GM23248 (cell line): ENCODE results near the gene HSD17B12. TPM values are rescaled to one million over a fixed set of nuclear protein-coding genes. Genes with fewer than 3 reads are reported as not detected.
A peak's percentile ranks its signal among the peaks of the same experiment; 100 is the strongest.

Experiments used
- DNase-seq: peaks from one replicate; pipeline ENCODE4 v3.0.0-alpha.2; 2015
- H2AFZ ChIP-seq: fragments of 200-600 bp; sonication (generic); 2 replicates; pipeline ENCODE4 v1.6.1; 2016; ENCODE audit warnings: antibody characterized with exemption
- H3F3A ChIP-seq: fragments of 200-600 bp; sonication (generic); 2 replicates; pipeline ENCODE4 v1.6.1; 2016; ENCODE audit warnings: mild to moderate bottlenecking, antibody characterized with exemption, mixed run types; ENCODE audit not compliant: insufficient read depth
- H3K27ac ChIP-seq: fragments of 200-600 bp; sonication (generic); 2 replicates; pipeline ENCODE4 v1.5.1; 2016; ENCODE audit warnings: mild to moderate bottlenecking
- H3K27me3 ChIP-seq: fragments of 200-600 bp; sonication (generic); replicated peaks from 2 replicates; pipeline ENCODE4 v1.6.1; 2016; ENCODE audit warnings: mild to moderate bottlenecking; ENCODE audit not compliant: insufficient read depth
- H3K36me3 ChIP-seq: fragments of 200-600 bp; sonication (generic); 2 replicates; pipeline ENCODE4 v1.6.1; 2016; ENCODE audit warnings: low read depth, mild to moderate bottlenecking
- H3K4me1 ChIP-seq: fragments of 200-600 bp; sonication (generic); 2 replicates; pipeline ENCODE4 v1.6.1; 2016; ENCODE audit warnings: mild to moderate bottlenecking; ENCODE audit not compliant: insufficient read depth
- H3K4me2 ChIP-seq: fragments of 200-600 bp; sonication (generic); one replicate; pipeline ENCODE4 v1.6.1; 2016; ENCODE audit warnings: mild to moderate bottlenecking; ENCODE audit not compliant: unreplicated experiment
- H3K4me3 ChIP-seq: fragments of 200-600 bp; sonication (generic); 2 replicates; pipeline ENCODE4 v1.5.1; 2016; ENCODE audit warnings: mild to moderate bottlenecking
- H3K79me2 ChIP-seq: fragments of 200-600 bp; sonication (generic); 2 replicates; pipeline ENCODE4 v1.6.1; 2016; ENCODE audit warnings: mild to moderate bottlenecking; ENCODE audit not compliant: insufficient read depth
- H3K9ac ChIP-seq: fragments of 200-600 bp; sonication (generic); 2 replicates; pipeline ENCODE4 v1.6.1; 2016; ENCODE audit warnings: mild to moderate bottlenecking
- H3K9me2 ChIP-seq: fragments of 200-600 bp; sonication (generic); 2 replicates; pipeline ENCODE4 v1.6.1; 2016; ENCODE audit warnings: mixed run types, mild to moderate bottlenecking, moderate library complexity; ENCODE audit not compliant: insufficient read depth
- H3K9me3 ChIP-seq: fragments of 200-600 bp; sonication (generic); one replicate; pipeline ENCODE4 v1.6.1; 2017; ENCODE audit warnings: low read depth
- H4K20me1 ChIP-seq: fragments of 200-600 bp; sonication (generic); 2 replicates; pipeline ENCODE4 v1.6.0; 2016; ENCODE audit not compliant: insufficient read depth
- EZH2 ChIP-seq: fragments of 200-600 bp; sonication (generic); IDR thresholded peaks from 2 replicates; pipeline ENCODE4 v1.6.1; 2018; ENCODE audit warnings: antibody characterized with exemption, mild to moderate bottlenecking; ENCODE audit not compliant: insufficient read depth, poor library complexity, severe bottlenecking
- EZH2phosphoT487 ChIP-seq: fragments of 200-600 bp; sonication (generic); IDR thresholded peaks from 2 replicates; pipeline ENCODE4 v1.6.1; 2018; ENCODE audit warnings: antibody characterized with exemption, moderate library complexity, mild to moderate bottlenecking, low read depth; ENCODE audit not compliant: insufficient read depth
- WGBS, 2 experiments: methylation state at CpG; one replicate each; pipeline ENCODE4 v1.1.6; 2015 to 2017; ENCODE audit warnings: low lambda C conversion rate in 2 of 2, low coverage in 1 of 2; ENCODE audit errors: missing lambda C conversion rate in 2 of 2; 5-methylcytosine and 5-hydroxymethylcytosine counted together
- in situ Hi-C: fragments of 300-500 bp; cut with MboI; formaldehyde crosslinking; loops from 2 replicates; pipeline ENCODE4 v1.15.0; 2020
- polyA plus RNA-seq: library from polyadenylated mRNA; unstranded; fragments of >200 nt; fragmentation: Nextera tagmentation; extraction: Ambion mirVana; gene quantifications from 2 replicates; pipeline ENCODE4 v1.2.1, GENCODE V29; 2016
- total RNA-seq: library from RNA; depleted of rRNA; stranded (reverse); fragments of >200 nt; shearing (Covaris generic); gene quantifications from 2 replicates; pipeline ENCODE4 v1.2.3, GENCODE V29; 2014

HSD17B12 gene
- total and polyA plus RNA-seq, 2 experiments from 2014 or later, result 105 to 113 TPM

GRCh38 chr11:43639224-43639623, 41.3 kb upstream of the HSD17B12 start:
- H3K9me2 ChIP-seq, result no peaks in the 10 kb centered on the region
- TF ChIP-seq EZH2 (no peak), EZH2phosphoT487 (no peak)
- no peaks in the 10 kb centered on the region for H3F3A ChIP-seq
- H3K27me3 ChIP-seq, result peaks cover 11% of the 10 kb centered on the region; the same call in 1 of the 2 replicates
- no peaks in the 10 kb centered on the region for H3K9me3 ChIP-seq
- 32 to 35% methylated on average over 3 of the region's 3 CpGs for WGBS, 2 experiments
- H2AFZ ChIP-seq, result 0 out of 2 replicates have a peak overlapping the region, but pooled peaks have one; percentile 9
- no peaks in the 10 kb centered on the region; the same call in 1 of the 2 replicates for H3K4me1 ChIP-seq
- H4K20me1 ChIP-seq, result no peaks in the 10 kb centered on the region
- no peaks in the 10 kb centered on the region for H3K36me3 ChIP-seq
- in situ Hi-C loops, result no loop called here
- no peak overlapping the region for H3K4me3 ChIP-seq
- H3K79me2 ChIP-seq, result peaks cover 2% of the 10 kb centered on the region
- no peak for DNase-seq
- no peak overlapping the region for H3K27ac ChIP-seq
- H3K4me2 ChIP-seq, result no peak overlapping the region
- H3K9ac ChIP-seq, result no peak overlapping the region

- Histone ChIP-seq H3K4me1 (peaks cover 3% of the 10 kb centered on the region; the same call in 1 of the 2 replicates), H3K79me2 (peaks cover 9% of the 10 kb centered on the region), H3K9me2 (no peaks in the 10 kb centered on the region), H3K9me3 (no peaks in the 10 kb centered on the region), H4K20me1 (no peaks in the 10 kb centered on the region), H3K4me3 (no peak overlapping the region), H3K36me3 (no peaks in the 10 kb centered on the region), H3K27me3 (peaks cover 11% of the 10 kb centered on the region; the same call in 1 of the 2 replicates), H3K9ac (no peak overlapping the region), H3K4me2 (no peak overlapping the region), H3K27ac (no peak overlapping the region), H2AFZ (no peak overlapping the region), H3F3A (no peaks in the 10 kb centered on the region)
- 83 to 84% methylated on average over 3 of the region's 3 CpGs for whole genome bisulfite sequencing, 2 experiments
- no peak for TF ChIP-seq EZH2phosphoT487
- no peak for TF ChIP-seq EZH2
- in situ Hi-C loops, result loop anchor here (10.0 kb wide), 1 partner anchor 55 kb away; no protein-coding TSS in a partner anchor
- DNase-seq, result no peak
Measured at GRCh38 chr11:43639920-43640319, 40.6 kb upstream of the HSD17B12 start.

- peak overlapping the region; percentile 28 for H3K27ac ChIP-seq
- 1% methylated on average over 30 to 33 of the region's 33 CpGs for WGBS, 2 experiments
- H3K27me3 ChIP-seq, result peaks cover 1% of the 10 kb centered on the region; the same call in 1 of the 2 replicates
- H3K9me3 ChIP-seq, result no peaks in the 10 kb centered on the region
- H3K4me2 ChIP-seq, result peak overlapping the region; percentile 92
- H3F3A ChIP-seq, result no peaks in the 10 kb centered on the region
- peak overlapping the region; percentile 93 for H3K9ac ChIP-seq
- H3K36me3 ChIP-seq, result no peaks in the 10 kb centered on the region
- H3K4me1 ChIP-seq, result peaks cover 8% of the 10 kb centered on the region; the same call in 1 of the 2 replicates
- no peak for TF ChIP-seq EZH2phosphoT487
- TF ChIP-seq EZH2, result no peak
- no peaks in the 10 kb centered on the region for H4K20me1 ChIP-seq
- peak; percentile 96 for DNase-seq
- peaks cover 47% of the 10 kb centered on the region for H3K79me2 ChIP-seq
- H3K4me3 ChIP-seq, result peak overlapping the region; percentile 94
- peak overlapping the region; percentile 94 for H2AFZ ChIP-seq
- no peaks in the 10 kb centered on the region for H3K9me2 ChIP-seq
- in situ Hi-C loops, result loop anchor here (10.0 kb wide), 1 partner anchor 59 kb away; no protein-coding TSS in a partner anchor
Measured at GRCh38 chr11:43643898-43644620, 36.5 kb upstream of the HSD17B12 start.

- no peaks in the 10 kb centered on the region; the same call in 1 of the 2 replicates for H4K20me1 ChIP-seq
- peak overlapping the region; percentile 93 for H3K9ac ChIP-seq
- H3K4me3 ChIP-seq, result peak overlapping the region; percentile 94
- peak overlapping the region; percentile 92 for H3K4me2 ChIP-seq
- no peak for TF ChIP-seq EZH2phosphoT487
- H3K27ac ChIP-seq, result peak overlapping the region; percentile 23
- no peaks in the 10 kb centered on the region for H3K27me3 ChIP-seq
- H3F3A ChIP-seq, result no peaks in the 10 kb centered on the region
- H2AFZ ChIP-seq, result peak overlapping the region; percentile 94
- in situ Hi-C loops, result loop anchor here (10.0 kb wide), 1 partner anchor 60 kb away; no protein-coding TSS in a partner anchor
- no peaks in the 10 kb centered on the region for H3K36me3 ChIP-seq
- DNase-seq, result peak; percentile 54
- 7 to 8% methylated on average over 7 of the region's 7 CpGs for WGBS, 2 experiments
- H3K9me2 ChIP-seq, result no peaks in the 10 kb centered on the region
- H3K4me1 ChIP-seq, result peaks cover 8% of the 10 kb centered on the region; the same call in 1 of the 2 replicates
- no peaks in the 10 kb centered on the region for H3K9me3 ChIP-seq
- peaks cover 47% of the 10 kb centered on the region for H3K79me2 ChIP-seq
Measured at GRCh38 chr11:43644621-43645299, 35.8 kb upstream of the HSD17B12 start.
